Neural progenitor cell (in vitro differentiated cells): ENCODE data around the gene NRM. TPM values are rescaled to one million over a fixed set of nuclear protein-coding genes. Genes with fewer than 3 reads are reported as not detected.
A peak's percentile ranks its signal among the peaks of the same experiment; 100 is the strongest.

ENCODE experiments used
- DNase-seq: peaks from one replicate; pipeline ENCODE4 v3.0.0-alpha.2; 2016; ENCODE audit warnings: low spot score
- H2AFZ ChIP-seq: fragments of 200-600 bp; sonication (generic); replicated peaks from 2 replicates; pipeline ENCODE4 v1.6.1; 2016; ENCODE audit warnings: antibody characterized with exemption
- H3F3A ChIP-seq: fragments of 200-600 bp; sonication (generic); 2 replicates; pipeline ENCODE4 v1.6.1; 2016; ENCODE audit warnings: antibody characterized with exemption, low read depth
- H3K27ac ChIP-seq: fragments of 200-600 bp; sonication (generic); 2 replicates; pipeline ENCODE4 v1.5.1; 2016; ENCODE audit warnings: mild to moderate bottlenecking
- H3K27me3 ChIP-seq: fragments of 200-600 bp; sonication (generic); 2 replicates; pipeline ENCODE4 v1.6.1; 2016; ENCODE audit warnings: mild to moderate bottlenecking, moderate library complexity
- H3K36me3 ChIP-seq: fragments of 200-600 bp; sonication (generic); 2 replicates; pipeline ENCODE4 v1.5.1; 2016
- H3K4me1 ChIP-seq: fragments of 200-600 bp; sonication (generic); 2 replicates; pipeline ENCODE4 v1.6.1; 2016; ENCODE audit warnings: mixed run types
- H3K4me2 ChIP-seq: fragments of 200-600 bp; sonication (generic); 2 replicates; pipeline ENCODE4 v1.6.1; 2016
- H3K4me3 ChIP-seq: fragments of 200-600 bp; sonication (generic); 2 replicates; pipeline ENCODE4 v1.5.1; 2016
- H3K79me2 ChIP-seq: fragments of 200-600 bp; sonication (generic); 2 replicates; pipeline ENCODE4 v1.6.1; 2016; ENCODE audit warnings: low read depth
- H3K9ac ChIP-seq: fragments of 200-600 bp; sonication (generic); 2 replicates; pipeline ENCODE4 v1.6.1; 2016
- H3K9me3 ChIP-seq: fragments of 200-600 bp; sonication (generic); 2 replicates; pipeline ENCODE4 v1.5.1; 2016; ENCODE audit warnings: low read depth
- H4K20me1 ChIP-seq: fragments of 200-600 bp; sonication (generic); 2 replicates; pipeline ENCODE4 v1.6.1; 2016; ENCODE audit warnings: low read depth
- H3K27ac Mint-ChIP-seq: 3 replicates; pipeline ENCODE4 v1.8.0; 2021; ENCODE audit warnings: mixed read lengths
- H3K27me3 Mint-ChIP-seq: 2 replicates; pipeline ENCODE4 v1.8.0; 2022; ENCODE audit warnings: low read depth, mild to moderate bottlenecking, inconsistent platforms, moderate library complexity, mixed read lengths; ENCODE audit not compliant: insufficient read depth
- H3K36me3 Mint-ChIP-seq: 3 replicates; pipeline ENCODE4 v1.8.0; 2021; ENCODE audit warnings: mixed read lengths
- H3K4me1 Mint-ChIP-seq: 3 replicates; pipeline ENCODE4 v1.8.0; 2021; ENCODE audit warnings: mixed read lengths
- H3K4me3 Mint-ChIP-seq: 3 replicates; pipeline ENCODE4 v1.8.0; 2021; ENCODE audit warnings: mild to moderate bottlenecking, moderate library complexity, mixed read lengths
- H3K9me3 Mint-ChIP-seq: 3 replicates; pipeline ENCODE4 v1.8.0; 2020; ENCODE audit warnings: mixed read lengths
- EZH2 ChIP-seq: fragments of 200-600 bp; sonication (generic); IDR thresholded peaks from 2 replicates; pipeline ENCODE4 v1.6.1; 2017; ENCODE audit warnings: antibody characterized with exemption, mild to moderate bottlenecking, moderate library complexity
- EZH2phosphoT487 ChIP-seq: fragments of 200-600 bp; sonication (generic); IDR thresholded peaks from 2 replicates; pipeline ENCODE4 v1.6.1; 2017; ENCODE audit warnings: antibody characterized with exemption
- total RNA-seq: library from RNA; depleted of rRNA; stranded (reverse); fragments of >200 nt; gene quantifications from 2 replicates; pipeline ENCODE4 v1.2.3, GENCODE V29; 2015; ENCODE audit warnings: low replicate concordance
- TF ChIP-seq, protein P1 (sequence below): fragments of 200-600 bp; sonication (generic); IDR thresholded peaks from 2 replicates; pipeline ENCODE4 v1.5.1; 2017; ENCODE audit warnings: antibody characterized with exemption, mild to moderate bottlenecking

Gene NRM
- total RNA-seq, 1 donor from 2014 or later, result 12.4 TPM

DNA sequence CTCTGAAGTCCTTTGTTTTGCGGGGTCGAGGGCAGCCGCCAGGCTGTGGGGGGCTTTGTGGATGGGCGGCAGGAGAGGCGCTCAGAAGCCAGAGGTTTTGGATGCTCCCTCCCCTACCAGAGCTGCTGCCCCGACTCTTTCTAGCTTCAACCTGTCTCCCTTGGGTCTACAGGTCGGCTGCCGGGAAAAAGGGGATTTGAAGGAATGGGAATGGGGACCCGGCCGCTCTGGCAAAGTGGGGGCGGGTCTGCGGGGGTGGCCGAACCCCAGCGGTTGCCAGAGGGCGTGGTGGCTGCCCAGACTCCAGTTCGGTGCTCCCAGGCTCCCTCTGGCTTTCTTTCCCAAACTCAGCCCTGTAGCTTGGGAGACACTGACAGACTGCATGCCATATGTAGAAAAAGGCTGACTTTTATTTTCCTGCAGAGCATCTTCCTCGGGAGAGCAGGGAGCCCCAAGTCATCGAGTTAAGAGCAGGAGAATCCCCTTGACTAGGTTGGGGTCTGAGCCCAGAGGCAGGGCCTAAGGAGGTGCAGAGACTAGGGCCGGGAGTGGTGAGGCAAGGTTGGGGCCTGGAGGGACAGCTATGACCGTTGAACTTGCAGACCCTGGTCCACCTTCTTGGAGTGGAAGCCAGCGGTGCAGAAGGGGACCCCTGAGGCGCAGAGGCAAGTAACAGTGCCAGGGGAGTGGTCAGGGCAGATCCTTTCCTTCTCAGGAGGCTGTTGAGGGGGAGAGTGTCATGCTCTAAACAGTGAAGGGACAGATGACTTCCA is 2.9 kb downstream of the NRM start:
- H2AFZ ChIP-seq, result no peak overlapping the region
- TF ChIP-seq EZH2 (no peak), EZH2phosphoT487 (no peak)
- TF ChIP-seq, protein P1, sequence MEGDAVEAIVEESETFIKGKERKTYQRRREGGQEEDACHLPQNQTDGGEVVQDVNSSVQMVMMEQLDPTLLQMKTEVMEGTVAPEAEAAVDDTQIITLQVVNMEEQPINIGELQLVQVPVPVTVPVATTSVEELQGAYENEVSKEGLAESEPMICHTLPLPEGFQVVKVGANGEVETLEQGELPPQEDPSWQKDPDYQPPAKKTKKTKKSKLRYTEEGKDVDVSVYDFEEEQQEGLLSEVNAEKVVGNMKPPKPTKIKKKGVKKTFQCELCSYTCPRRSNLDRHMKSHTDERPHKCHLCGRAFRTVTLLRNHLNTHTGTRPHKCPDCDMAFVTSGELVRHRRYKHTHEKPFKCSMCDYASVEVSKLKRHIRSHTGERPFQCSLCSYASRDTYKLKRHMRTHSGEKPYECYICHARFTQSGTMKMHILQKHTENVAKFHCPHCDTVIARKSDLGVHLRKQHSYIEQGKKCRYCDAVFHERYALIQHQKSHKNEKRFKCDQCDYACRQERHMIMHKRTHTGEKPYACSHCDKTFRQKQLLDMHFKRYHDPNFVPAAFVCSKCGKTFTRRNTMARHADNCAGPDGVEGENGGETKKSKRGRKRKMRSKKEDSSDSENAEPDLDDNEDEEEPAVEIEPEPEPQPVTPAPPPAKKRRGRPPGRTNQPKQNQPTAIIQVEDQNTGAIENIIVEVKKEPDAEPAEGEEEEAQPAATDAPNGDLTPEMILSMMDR, result peak; percentile 8
- peaks cover 64% of the 10 kb centered on the region for H3K79me2 ChIP-seq
- H3K4me3 ChIP-seq, result peak overlapping the region; percentile 90
- H3K27me3 ChIP-seq, result no peaks in the 10 kb centered on the region
- H3F3A ChIP-seq, result peaks cover 43% of the 10 kb centered on the region
- H3K36me3 ChIP-seq, result no peaks in the 10 kb centered on the region
- H3K9ac ChIP-seq, result no peak overlapping the region
- H3K4me1 ChIP-seq, result peaks cover 56% of the 10 kb centered on the region
- peaks cover 75% of the 10 kb centered on the region for H3K4me1 Mint-ChIP-seq
- H3K27ac Mint-ChIP-seq, result peak overlapping the region; percentile 95
- peaks cover 5% of the 10 kb centered on the region for H3K27me3 Mint-ChIP-seq
- no peak for DNase-seq
- H3K4me2 ChIP-seq, result peak overlapping the region; percentile 97
- H3K9me3 Mint-ChIP-seq, result no peaks in the 10 kb centered on the region
- peaks cover 6% of the 10 kb centered on the region for H3K36me3 Mint-ChIP-seq
- H4K20me1 ChIP-seq, result peaks cover 19% of the 10 kb centered on the region
- H3K27ac ChIP-seq, result peak overlapping the region; percentile 40
- no peaks in the 10 kb centered on the region for H3K9me3 ChIP-seq
- H3K4me3 Mint-ChIP-seq, result peak overlapping the region; percentile 95

DNA sequence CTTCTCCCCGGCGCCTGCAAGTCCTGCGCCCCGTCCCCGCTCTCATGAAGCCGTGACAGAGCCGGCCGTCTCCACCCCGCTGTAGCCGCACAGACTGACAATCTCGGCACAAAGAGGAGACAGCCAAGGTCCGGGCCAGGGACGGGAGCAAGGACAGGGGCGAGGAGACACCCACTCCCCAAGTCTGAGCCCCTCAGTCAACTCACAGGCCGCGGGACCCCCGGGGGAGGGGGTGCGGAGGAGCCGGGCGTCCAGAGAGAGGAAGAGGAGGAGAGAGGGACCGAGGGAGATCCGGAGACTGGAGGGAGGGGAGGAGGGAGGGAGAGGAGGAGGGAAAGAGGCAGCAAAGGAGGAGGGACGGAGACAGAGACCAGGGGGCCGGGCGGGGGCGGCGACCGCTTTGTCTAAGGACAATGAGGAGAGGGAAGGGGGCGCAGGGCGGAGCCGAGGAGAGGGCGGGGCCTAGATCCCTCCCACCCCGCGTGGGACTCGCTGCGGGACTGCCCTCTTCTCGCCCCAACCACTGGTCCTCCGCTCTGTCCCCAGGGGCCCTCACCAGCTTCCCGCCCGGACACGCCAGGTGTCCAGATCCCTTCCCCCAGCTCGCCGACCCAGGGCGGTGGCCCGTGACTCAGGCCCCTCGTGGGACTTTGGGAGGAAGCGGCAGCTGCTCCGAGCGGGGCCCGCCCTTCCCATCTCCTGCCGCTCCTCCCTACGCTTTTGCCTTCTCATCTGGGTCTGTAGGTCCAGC is 3.7 kb downstream of the NRM start:
- no peaks in the 10 kb centered on the region for H3K27me3 ChIP-seq
- peak overlapping the region; percentile 97 for H3K4me2 ChIP-seq
- H3F3A ChIP-seq, result peaks cover 40% of the 10 kb centered on the region
- peaks cover 64% of the 10 kb centered on the region for H3K4me1 ChIP-seq
- Mint-ChIP-seq H3K4me1 (peaks cover 80% of the 10 kb centered on the region), H3K27me3 (peaks cover 6% of the 10 kb centered on the region), H3K36me3 (peaks cover 6% of the 10 kb centered on the region), H3K9me3 (no peaks in the 10 kb centered on the region), H3K27ac (peak overlapping the region; percentile 95), H3K4me3 (peak overlapping the region; percentile 95)
- peak; percentile 88 for DNase-seq
- no peaks in the 10 kb centered on the region for H3K36me3 ChIP-seq
- H3K9me3 ChIP-seq, result no peaks in the 10 kb centered on the region
- TF ChIP-seq EZH2 (no peak), EZH2phosphoT487 (no peak)
- TF ChIP-seq, protein P1, result no peak
- peak overlapping the region; percentile 35 for H2AFZ ChIP-seq
- H3K79me2 ChIP-seq, result peaks cover 71% of the 10 kb centered on the region
- H3K4me3 ChIP-seq, result peak overlapping the region; percentile 90
- H3K9ac ChIP-seq, result peak overlapping the region; percentile 5
- peak overlapping the region; percentile 82 for H3K27ac ChIP-seq
- peaks cover 27% of the 10 kb centered on the region for H4K20me1 ChIP-seq

DNA sequence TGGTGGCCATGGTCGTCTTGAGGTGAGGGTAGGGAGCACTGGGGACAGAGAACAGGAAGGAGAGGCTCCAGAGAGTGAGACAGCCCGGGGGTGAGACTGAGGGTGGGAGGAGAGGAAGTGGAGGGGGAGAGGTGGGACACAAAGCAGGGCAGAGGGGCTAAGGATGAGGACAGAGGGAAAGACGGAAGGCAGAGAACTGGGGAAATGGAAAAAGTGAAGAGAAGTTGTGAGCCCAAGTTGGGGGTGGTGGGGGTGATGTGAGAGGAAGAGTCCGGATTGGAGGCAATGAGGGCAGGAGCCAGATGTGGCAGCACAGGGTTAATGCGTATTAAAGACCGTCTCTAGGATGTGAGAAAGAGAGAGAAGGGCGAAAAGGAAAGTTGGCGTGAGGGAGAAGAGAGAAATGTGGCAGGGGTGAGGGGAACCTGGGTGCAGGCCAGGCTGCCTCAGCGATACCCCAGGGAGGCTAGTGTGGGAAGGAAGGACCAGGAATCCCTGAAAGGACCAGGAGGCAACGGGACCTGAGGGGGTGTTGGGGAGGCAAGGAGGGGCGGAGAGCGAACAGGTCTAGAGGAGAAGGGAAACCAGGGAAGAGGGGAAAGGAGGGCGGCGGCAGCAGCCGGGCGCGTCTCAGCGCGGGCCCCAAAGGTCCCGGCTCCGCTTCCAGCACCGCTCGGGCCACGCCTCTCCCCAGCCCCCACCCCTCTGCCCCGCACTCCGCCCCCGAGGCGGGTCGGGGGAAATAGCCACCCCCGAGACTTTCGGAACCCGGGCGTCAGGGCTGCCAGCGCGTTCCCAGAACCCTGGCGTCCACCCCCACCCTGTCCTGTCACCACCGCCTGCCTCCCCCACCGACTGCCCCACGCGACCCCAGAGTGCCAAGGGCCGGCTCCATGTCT is 4.5 kb downstream of the NRM start, which contains the start of gene PPP1R18:
PPP1R18 (minus strand) TSS at position 637 of the 899 bp plus-strand sequence; CDS start at position 10, 627 bp downstream.
- H3K79me2 ChIP-seq, result peaks cover 80% of the 10 kb centered on the region
- no peaks in the 10 kb centered on the region for H3K36me3 ChIP-seq
- Mint-ChIP-seq H3K27ac (peak within 1 kb of the TSS; percentile 95), H3K36me3 (peaks cover 6% of the 10 kb centered on the region), H3K4me3 (peak within 1 kb of the TSS; percentile 95), H3K27me3 (peaks cover 7% of the 10 kb centered on the region), H3K4me1 (peaks cover 81% of the 10 kb centered on the region), H3K9me3 (no peaks in the 10 kb centered on the region)
- H3F3A ChIP-seq, result peaks cover 34% of the 10 kb centered on the region
- TF ChIP-seq, protein P1, result no peak
- no peak for TF ChIP-seq EZH2
- TF ChIP-seq EZH2phosphoT487, result no peak
- peaks cover 35% of the 10 kb centered on the region for H4K20me1 ChIP-seq
- H3K27me3 ChIP-seq, result no peaks in the 10 kb centered on the region
- peak within 1 kb of the TSS; percentile 97 for H3K4me2 ChIP-seq
- peak within 1 kb of the TSS; percentile 82 for H3K27ac ChIP-seq
- H3K4me1 ChIP-seq, result peaks cover 65% of the 10 kb centered on the region
- H3K9me3 ChIP-seq, result no peaks in the 10 kb centered on the region
- H3K4me3 ChIP-seq, result peak within 1 kb of the TSS; percentile 90
- peak within 1 kb of the TSS; percentile 35 for H2AFZ ChIP-seq
- DNase-seq, result peak; percentile 75
- peak within 1 kb of the TSS; percentile 8 for H3K9ac ChIP-seq
